Measurements from ENCODE around the gene CDS2.
"Not testable (repeated sequence)": the region's sequence is repeated elsewhere in the genome, so short reads cannot be mapped to it uniquely, and the experiment has no call there.

The CDS2 gene

GRCh38 chr20:5099909-5100308, 26.9 kb upstream of the CDS2 start:
- intact Hi-C loops (cut with micrococcal nuclease): loop anchor here (5.0 kb wide), 2 partner anchors 98 to 143 kb away; partner anchors contain the start of gene SLC23A2
- not testable (repeated sequence) for H3K4me3 Mint-ChIP-seq, H3K9me3 Mint-ChIP-seq, H3K27me3 Mint-ChIP-seq
- Mint-ChIP-seq H3K4me1 (ENCODE audit: low read depth) (peaks cover 33% of the 10 kb centered on the region), H3K36me3 (ENCODE audit: low read depth) (peaks cover 94% of the 10 kb centered on the region), H3K27ac (peak overlapping the region; percentile 43)

GRCh38 chr20:5100684-5101347, 26.0 kb upstream of the CDS2 start:
- Mint-ChIP-seq H3K27ac (peak overlapping the region; percentile 77), H3K9me3 (no peaks in the 10 kb centered on the region), H3K36me3 (ENCODE audit: low read depth) (peaks cover 96% of the 10 kb centered on the region), H3K4me3 (no peak overlapping the region), H3K27me3 (no peaks in the 10 kb centered on the region), H3K4me1 (ENCODE audit: low read depth) (peaks cover 24% of the 10 kb centered on the region)
- intact Hi-C loops (cut with micrococcal nuclease): loop anchor here (5.0 kb wide), 2 partner anchors 99 to 144 kb away; partner anchors contain the start of gene SLC23A2

GRCh38 chr20:5104479-5104878, 22.3 kb upstream of the CDS2 start:
- Mint-ChIP-seq H3K4me1 (ENCODE audit: low read depth) (peaks cover 15% of the 10 kb centered on the region), H3K27ac (no peak overlapping the region), H3K36me3 (ENCODE audit: low read depth) (peaks cover 93% of the 10 kb centered on the region), H3K9me3 (no peaks in the 10 kb centered on the region), H3K4me3 (no peak overlapping the region), H3K27me3 (no peaks in the 10 kb centered on the region)
- intact Hi-C loops (cut with micrococcal nuclease): loop anchor here (5.0 kb wide), 2 partner anchors 102 to 147 kb away; partner anchors contain the start of gene SLC23A2

- H3K36me3 Mint-ChIP-seq (ENCODE audit: low read depth): peaks cover 74% of the 10 kb centered on the region
These were observed 17.5 kb upstream of the CDS2 start for GRCh38 chr20:5109276-5109675.

GRCh38 chr20:5113615-5113986, 13.2 kb upstream of the CDS2 start:
- intact Hi-C loops (cut with micrococcal nuclease): no loop called here
- no peaks in the 10 kb centered on the region for H3K27me3 Mint-ChIP-seq
- H3K9me3 Mint-ChIP-seq: no peaks in the 10 kb centered on the region
- H3K4me3 Mint-ChIP-seq: peak overlapping the region; percentile 93
- H3K27ac Mint-ChIP-seq: peak overlapping the region; percentile 97
- H3K4me1 Mint-ChIP-seq (ENCODE audit: low read depth): peaks cover 16% of the 10 kb centered on the region
- peaks cover 62% of the 10 kb centered on the region for H3K36me3 Mint-ChIP-seq (ENCODE audit: low read depth)

More at GRCh38 chr20:5109276-5109675, 17.5 kb upstream of the CDS2 start:
- no peak overlapping the region for H3K4me3 Mint-ChIP-seq
- no peaks in the 10 kb centered on the region for H3K9me3 Mint-ChIP-seq
- no peaks in the 10 kb centered on the region for H3K27me3 Mint-ChIP-seq
- no peaks in the 10 kb centered on the region for H3K4me1 Mint-ChIP-seq (ENCODE audit: low read depth)
- no peak overlapping the region for H3K27ac Mint-ChIP-seq
- intact Hi-C loops (cut with micrococcal nuclease): no loop called here

DNA sequence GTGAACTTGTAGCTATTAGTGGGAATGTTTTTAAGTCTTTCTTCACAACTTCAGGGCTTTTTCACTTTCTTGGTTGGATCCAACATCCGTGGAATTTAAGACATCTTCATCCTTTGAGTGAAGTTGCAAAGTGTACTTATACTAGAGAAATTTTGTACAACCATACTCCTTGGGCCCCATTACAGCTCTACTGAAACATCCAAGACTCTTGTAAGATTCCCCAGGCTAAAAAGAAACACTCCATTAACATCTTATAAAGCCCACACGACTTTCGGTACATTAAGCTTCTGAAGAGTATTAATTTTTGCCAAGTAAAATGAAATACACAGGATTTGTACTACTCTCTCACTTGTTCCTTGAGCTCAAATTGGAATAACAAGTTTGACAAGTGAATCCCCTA, 12.4 kb upstream of the CDS2 start:
- intact Hi-C loops (cut with micrococcal nuclease): no loop called here
- H3K36me3 Mint-ChIP-seq (ENCODE audit: low read depth): peaks cover 56% of the 10 kb centered on the region
- H3K27me3 Mint-ChIP-seq: no peaks in the 10 kb centered on the region
- no peak overlapping the region for H3K27ac Mint-ChIP-seq
- peaks cover 21% of the 10 kb centered on the region for H3K4me1 Mint-ChIP-seq (ENCODE audit: low read depth)
- no peaks in the 10 kb centered on the region for H3K9me3 Mint-ChIP-seq
- H3K4me3 Mint-ChIP-seq: no peak overlapping the region

- peaks cover 46% of the 10 kb centered on the region for H3K36me3 Mint-ChIP-seq (ENCODE audit: low read depth)
These were observed 9.9 kb upstream of the CDS2 start for GRCh38 chr20:5116875-5117274.

DNA sequence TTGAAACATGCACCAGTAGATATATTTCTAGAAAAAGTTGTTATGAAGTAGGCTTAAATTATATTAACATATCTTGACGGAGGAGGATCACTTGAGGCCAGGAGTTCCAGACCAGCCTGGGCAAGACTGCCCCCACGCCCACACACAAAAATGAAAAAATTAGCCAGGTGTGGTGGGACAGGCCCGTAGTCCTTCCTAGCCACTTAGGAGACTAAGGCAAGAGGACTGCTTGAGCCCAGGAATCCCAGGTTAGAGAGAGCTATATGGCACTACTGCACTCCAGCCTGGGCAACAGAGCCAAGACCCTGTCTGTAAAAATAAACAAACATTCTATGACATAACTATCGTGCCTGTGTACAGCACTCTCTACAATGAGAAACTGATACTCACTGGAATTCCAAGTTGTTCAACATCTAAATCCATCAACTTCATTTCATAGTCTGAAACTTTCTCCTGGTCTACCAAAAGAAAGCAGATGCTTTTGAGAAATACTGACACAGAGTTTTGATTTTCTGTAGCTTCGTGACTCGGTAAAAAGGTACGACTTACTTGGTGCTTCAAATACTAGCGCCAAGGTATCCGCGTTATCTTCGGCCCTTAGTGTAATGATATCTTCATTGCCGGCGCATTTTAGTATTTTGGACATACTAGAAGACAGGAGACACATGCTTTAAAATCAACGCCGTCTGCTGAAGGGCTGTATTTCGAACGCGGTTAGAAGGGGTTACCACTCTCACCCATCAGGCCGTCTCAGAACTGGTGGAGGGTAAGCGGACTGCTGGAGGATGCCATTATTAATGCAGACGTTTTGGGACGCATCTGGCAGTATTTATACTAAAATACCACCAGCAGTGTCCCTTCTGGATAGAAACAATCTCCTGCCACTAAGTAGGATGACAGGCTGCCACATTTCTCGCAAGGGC, 8.3 kb upstream of the CDS2 start:
- Mint-ChIP-seq H3K27ac (no peak overlapping the region), H3K4me3 (peak overlapping the region; percentile 92), H3K27me3 (no peaks in the 10 kb centered on the region), H3K36me3 (ENCODE audit: low read depth) (peaks cover 35% of the 10 kb centered on the region), H3K4me1 (ENCODE audit: low read depth) (peaks cover 32% of the 10 kb centered on the region), H3K9me3 (no peaks in the 10 kb centered on the region)
- intact Hi-C loops (cut with micrococcal nuclease): no loop called here

More at GRCh38 chr20:5116875-5117274, 9.9 kb upstream of the CDS2 start:
- intact Hi-C loops (cut with micrococcal nuclease): no loop called here
- no peaks in the 10 kb centered on the region for H3K27me3 Mint-ChIP-seq
- H3K27ac Mint-ChIP-seq: no peak overlapping the region
- H3K4me1 Mint-ChIP-seq (ENCODE audit: low read depth): peaks cover 21% of the 10 kb centered on the region
- no peaks in the 10 kb centered on the region for H3K9me3 Mint-ChIP-seq
- H3K4me3 Mint-ChIP-seq: no peak overlapping the region

DNA sequence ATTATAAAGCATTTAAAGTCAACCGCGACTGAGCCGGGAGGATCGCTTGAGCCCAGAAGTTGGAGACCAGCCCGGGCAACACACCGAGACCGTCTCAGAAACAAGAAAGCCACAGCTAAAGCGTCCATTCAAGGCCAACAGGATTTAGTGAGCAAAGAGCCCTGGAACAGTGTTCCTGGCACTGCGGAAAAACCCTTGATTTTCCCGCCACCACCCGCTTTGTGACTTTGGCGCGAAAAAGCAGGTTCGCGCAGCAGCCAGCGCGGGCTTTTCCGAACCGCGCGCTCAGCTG, 7.7 kb upstream of the CDS2 start:
- peak overlapping the region; percentile 88 for H3K27ac Mint-ChIP-seq
- H3K27me3 Mint-ChIP-seq: no peaks in the 10 kb centered on the region
- intact Hi-C loops (cut with micrococcal nuclease): no loop called here
- H3K4me1 Mint-ChIP-seq (ENCODE audit: low read depth): peaks cover 32% of the 10 kb centered on the region
- H3K4me3 Mint-ChIP-seq: peak overlapping the region; percentile 92
- H3K9me3 Mint-ChIP-seq: no peaks in the 10 kb centered on the region
- peaks cover 35% of the 10 kb centered on the region for H3K36me3 Mint-ChIP-seq (ENCODE audit: low read depth)

DNA sequence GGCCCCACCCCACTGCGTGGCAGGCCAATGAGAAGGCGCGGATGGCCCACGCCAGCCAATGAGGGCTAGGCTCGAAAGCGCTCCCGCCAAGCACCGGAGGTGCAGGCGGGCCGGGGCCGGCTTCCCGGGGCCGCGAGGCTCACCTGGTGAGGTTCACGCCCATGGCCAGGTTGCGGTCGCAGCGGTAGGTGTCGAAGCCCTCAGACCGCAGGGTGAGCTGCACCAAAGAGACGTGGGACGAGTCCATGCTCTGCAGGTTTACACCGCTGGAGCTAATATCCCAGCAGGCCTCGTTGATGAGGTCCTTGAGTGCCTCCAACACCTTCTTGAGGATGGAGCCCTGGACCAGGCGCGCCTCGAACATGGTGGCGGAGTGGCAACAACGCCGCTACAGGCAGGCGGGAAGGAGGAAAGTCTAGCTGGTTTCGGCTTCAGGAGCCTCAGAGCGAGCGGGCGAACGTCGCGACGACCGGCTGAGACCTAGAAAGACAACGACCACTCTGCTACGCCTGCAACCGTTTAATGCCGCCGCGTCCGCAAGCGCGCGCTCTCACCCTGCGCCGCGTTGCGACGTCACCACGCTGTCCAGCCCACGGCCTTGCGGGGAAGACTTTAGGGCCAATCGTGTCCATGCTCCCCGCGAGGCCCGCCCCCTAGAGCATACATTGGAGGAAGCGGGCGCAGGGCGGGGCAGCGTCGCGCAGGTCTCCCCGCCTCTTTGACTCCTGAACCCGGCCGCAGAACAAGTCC, 7.2 kb upstream of the CDS2 start, which contains the start of gene PCNA:
TSS of gene PCNA (minus strand) at position 524 of the 750 bp plus-strand sequence. CDS start at position 364, 160 bp downstream.
- H3K9me3 Mint-ChIP-seq: no peaks in the 10 kb centered on the region
- peak within 1 kb of the TSS; percentile 88 for H3K27ac Mint-ChIP-seq
- intact Hi-C loops (cut with micrococcal nuclease): no loop called here
- no peaks in the 10 kb centered on the region for H3K27me3 Mint-ChIP-seq
- H3K36me3 Mint-ChIP-seq (ENCODE audit: low read depth): peaks cover 35% of the 10 kb centered on the region
- peak within 1 kb of the TSS; percentile 92 for H3K4me3 Mint-ChIP-seq
- H3K4me1 Mint-ChIP-seq (ENCODE audit: low read depth): peaks cover 32% of the 10 kb centered on the region

GRCh38 chr20:5120185-5120476, 6.7 kb upstream of the CDS2 start:
- Mint-ChIP-seq H3K27me3 (no peaks in the 10 kb centered on the region), H3K9me3 (no peaks in the 10 kb centered on the region), H3K36me3 (ENCODE audit: low read depth) (peaks cover 32% of the 10 kb centered on the region), H3K27ac (peak overlapping the region; percentile 88), H3K4me3 (peak overlapping the region; percentile 92), H3K4me1 (ENCODE audit: low read depth) (peaks cover 32% of the 10 kb centered on the region)
- intact Hi-C loops (cut with micrococcal nuclease): no loop called here

DNA sequence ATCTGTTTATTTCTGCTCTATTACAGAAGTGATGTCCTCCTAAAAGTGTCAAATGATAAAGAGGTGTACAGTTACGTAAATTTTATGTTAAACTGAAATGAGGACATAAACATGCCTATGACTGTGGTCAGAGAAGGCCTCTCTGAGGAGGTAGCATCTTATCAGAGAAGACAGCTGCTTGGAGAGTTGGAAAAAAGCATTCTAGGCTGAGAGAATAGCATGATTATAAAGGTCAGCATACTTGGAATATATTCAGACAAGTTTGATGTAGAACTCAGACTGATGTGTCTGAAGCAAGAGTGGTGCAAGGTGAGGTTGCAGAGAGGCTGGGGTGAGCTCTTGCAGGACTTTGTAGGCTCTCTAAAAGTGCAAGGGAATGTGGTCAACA, 3.9 kb upstream of the CDS2 start:
- peaks cover 19% of the 10 kb centered on the region for H3K36me3 Mint-ChIP-seq (ENCODE audit: low read depth)
- H3K9me3 Mint-ChIP-seq: no peaks in the 10 kb centered on the region
- no peaks in the 10 kb centered on the region for H3K27me3 Mint-ChIP-seq
- no peak overlapping the region for H3K4me3 Mint-ChIP-seq
- H3K27ac Mint-ChIP-seq: no peak overlapping the region
- intact Hi-C loops (cut with micrococcal nuclease): no loop called here
- H3K4me1 Mint-ChIP-seq (ENCODE audit: low read depth): peaks cover 35% of the 10 kb centered on the region

DNA sequence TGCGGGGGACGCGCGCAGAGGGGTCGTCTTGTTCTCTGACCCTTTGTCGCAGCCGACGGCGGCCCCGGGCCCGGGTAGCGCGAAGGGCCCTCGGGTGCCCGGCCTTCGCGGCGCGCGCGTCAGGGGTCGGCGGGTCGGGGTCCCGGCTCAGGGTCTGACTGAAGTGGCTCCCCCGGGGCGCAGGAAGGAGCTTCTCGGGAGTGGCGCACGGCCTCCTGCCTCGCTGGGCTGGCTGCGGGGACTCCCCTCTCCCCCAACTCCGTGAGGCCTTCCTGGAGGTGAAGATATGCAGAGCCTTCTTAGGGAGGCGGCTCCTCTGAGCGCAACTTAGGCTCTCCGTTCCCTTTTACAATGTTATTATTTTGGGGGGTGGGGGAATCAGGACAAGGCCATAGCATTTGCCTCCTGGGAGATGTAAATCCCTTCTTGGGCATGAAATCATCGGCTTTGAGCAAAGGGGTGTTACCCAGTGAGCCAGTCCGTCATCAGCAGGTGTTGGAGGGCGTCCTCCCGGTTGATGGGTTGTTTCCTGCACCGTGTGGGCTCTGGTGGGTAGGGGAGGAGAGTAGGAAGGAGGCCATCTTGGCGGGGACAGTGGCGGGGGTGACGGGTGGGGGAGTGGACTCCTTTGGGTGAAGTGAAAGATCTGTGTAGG, 523 bp downstream of the CDS2 start:
- peaks cover 37% of the 10 kb centered on the region for H3K36me3 Mint-ChIP-seq (ENCODE audit: low read depth)
- H3K27me3 Mint-ChIP-seq: no peaks in the 10 kb centered on the region
- peaks cover 45% of the 10 kb centered on the region for H3K4me1 Mint-ChIP-seq (ENCODE audit: low read depth)
- intact Hi-C loops (cut with micrococcal nuclease): loop anchor here (5.0 kb wide), 1 partner anchor 45 kb away; no protein-coding TSS in a partner anchor
- H3K9me3 Mint-ChIP-seq: no peaks in the 10 kb centered on the region
- peak overlapping the region; percentile 97 for H3K4me3 Mint-ChIP-seq
- peak overlapping the region; percentile 96 for H3K27ac Mint-ChIP-seq
